HepG2 (cell line): ENCODE data around the gene ASB16. TPM values are rescaled to one million over a fixed set of nuclear protein-coding genes. Genes with fewer than 3 reads are reported as not detected.
A peak's percentile ranks its signal among the peaks of the same experiment; 100 is the strongest.

Experiments used
- AKAP8 ChIP-seq: sonication (generic); formaldehyde crosslinking; IDR thresholded peaks from 2 replicates; pipeline ENCODE4 v1.5.1; 2020; ENCODE audit warnings: mild to moderate bottlenecking, missing genetic modification reagents
- ASH2L ChIP-seq: fragments of 300-600, 200-600 bp; sonication (generic); IDR thresholded peaks from 2 replicates; pipeline ENCODE4 v1.7.0; 2017; ENCODE audit warnings: low read depth, mild to moderate bottlenecking, moderate library complexity, mixed read lengths, low read length; ENCODE audit not compliant: insufficient read length
- CEBPZ ChIP-seq: IDR thresholded peaks from 2 replicates; pipeline ENCODE4 v1.6.1; 2012; ENCODE audit warnings: low read length, improper control_type of control experiment
- E2F2 ChIP-seq: sonication (generic); formaldehyde crosslinking; IDR thresholded peaks from 2 replicates; pipeline ENCODE4 v1.4.0; 2020; ENCODE audit warnings: missing genetic modification reagents, borderline replicate concordance
- ELF3 ChIP-seq: IDR thresholded peaks from 2 replicates; pipeline ENCODE4 v1.6.1; 2016; ENCODE audit warnings: missing genetic modification reagents, missing compliant biosample characterization
- GTF2F1 ChIP-seq: fragments of 150-350 bp; IDR thresholded peaks from 2 replicates; pipeline ENCODE4 v1.6.1; 2014; ENCODE audit warnings: low read length
- HBP1 ChIP-seq: IDR thresholded peaks from 2 replicates; pipeline ENCODE4 v1.6.1; 2016; ENCODE audit warnings: low read depth, control low read depth
- HCFC1 ChIP-seq: fragments of 150-350 bp; IDR thresholded peaks from 2 replicates; pipeline ENCODE4 v1.6.1; 2014; ENCODE audit warnings: low read depth, low read length
- LBX2 ChIP-seq: sonication (generic); formaldehyde crosslinking; IDR thresholded peaks from 2 replicates; pipeline ENCODE4 v1.5.0; 2020; ENCODE audit warnings: missing genetic modification reagents, mild to moderate bottlenecking, borderline replicate concordance
- MBD4 ChIP-seq: IDR thresholded peaks from 2 replicates; pipeline ENCODE4 v1.6.1; 2012; ENCODE audit warnings: low read length, inconsistent platforms, borderline replicate concordance
- NFIB ChIP-seq: sonication (generic); formaldehyde crosslinking; IDR thresholded peaks from 2 replicates; pipeline ENCODE4 v1.9.0; 2021; ENCODE audit warnings: missing genetic modification reagents, mild to moderate bottlenecking, borderline replicate concordance
- RNF2 ChIP-seq: fragments of 450-650 bp; conservative IDR thresholded peaks from 2 replicates; pipeline ENCODE4 v1.6.1; 2016; ENCODE audit warnings: low read depth
- SNAPC2 ChIP-seq: sonication (generic); formaldehyde crosslinking; IDR thresholded peaks from 2 replicates; pipeline ENCODE4 v1.8.1; 2022; ENCODE audit warnings: mild to moderate bottlenecking, missing genetic modification reagents
- ZBTB43 ChIP-seq: sonication (generic); formaldehyde crosslinking; conservative IDR thresholded peaks from 2 replicates; pipeline ENCODE4 v1.4.0; 2020; ENCODE audit warnings: missing genetic modification reagents
- ZFP41 ChIP-seq: sonication (generic); formaldehyde crosslinking; IDR thresholded peaks from 2 replicates; pipeline ENCODE4 v1.4.0; 2020; ENCODE audit warnings: mild to moderate bottlenecking, missing genetic modification reagents, borderline replicate concordance
- ZFP62 ChIP-seq: sonication (generic); formaldehyde crosslinking; IDR thresholded peaks from 2 replicates; pipeline ENCODE4 v1.4.0; 2020; ENCODE audit warnings: missing genetic modification reagents
- ZNF207 ChIP-seq: fragments of 450-650 bp; IDR thresholded peaks from 2 replicates; pipeline ENCODE4 v1.6.1; 2016; ENCODE audit warnings: antibody characterized with exemption, borderline replicate concordance
- ZNF230 ChIP-seq: sonication (generic); formaldehyde crosslinking; IDR thresholded peaks from 2 replicates; pipeline ENCODE4 v1.4.0; 2020; ENCODE audit warnings: mild to moderate bottlenecking, missing genetic modification reagents
- ZNF251 ChIP-seq: sonication (generic); formaldehyde crosslinking; IDR thresholded peaks from 2 replicates; pipeline ENCODE4 v1.9.0; 2021; ENCODE audit warnings: mild to moderate bottlenecking, missing genetic modification reagents
- ZNF274 ChIP-seq: sonication (generic); formaldehyde crosslinking; IDR thresholded peaks from 2 replicates; pipeline ENCODE4 v1.5.1; 2020; ENCODE audit warnings: mild to moderate bottlenecking, missing genetic modification reagents
- ZNF543 ChIP-seq: sonication (generic); formaldehyde crosslinking; IDR thresholded peaks from 2 replicates; pipeline ENCODE4 v1.4.0; 2020; ENCODE audit warnings: mild to moderate bottlenecking, missing genetic modification reagents
- ZNF570 ChIP-seq: sonication (generic); formaldehyde crosslinking; IDR thresholded peaks from 2 replicates; pipeline ENCODE4 v1.4.0; 2020; ENCODE audit warnings: mild to moderate bottlenecking, missing genetic modification reagents, borderline replicate concordance
- ZSCAN12 ChIP-seq: sonication (generic); formaldehyde crosslinking; IDR thresholded peaks from 2 replicates; pipeline ENCODE4 v1.9.0; 2021; ENCODE audit warnings: mild to moderate bottlenecking, missing genetic modification reagents
- polyA plus RNA-seq, 8 experiments: library from polyadenylated mRNA; depleted of rRNA in 3 of 8; stranded (reverse) in 7 of 8; unstranded in 1 of 8; fragments of >200 nt; fragmentation: Illumina TruSeq in 4 of 8; extraction: Trizol in 4 of 8; gene quantifications; 2 replicates each; pipeline versions ENCODE4 v1.2.1 to v1.2.3, GENCODE V29; 2011 to 2016; ENCODE audit warnings: low read depth in 4 of 8, missing spikeins in 1 of 8, mixed read lengths in 1 of 8; ENCODE audit not compliant: insufficient read depth in 1 of 8
- total RNA-seq, 5 experiments: library from RNA; depleted of rRNA; stranded (reverse); fragments of >200 nt; fragmentation: Illumina TruSeq; extraction: Trizol; gene quantifications; 2 replicates each; pipeline ENCODE4 v1.2.3, GENCODE V29; 2016; ENCODE audit warnings: low read depth in 1 of 5

Gene ASB16
- total and polyA plus RNA-seq, 2 of the 13 experiments (the other 11 are each of a cell fraction or from before 2014, with no cell fraction given): 0.07 TPM; not detected in 1

- TF ChIP-seq CEBPZ (no peak), NFIB (CRISPR knock-in tag) (no peak), ZNF570 (CRISPR knock-in tag) (no peak), ZNF543 (CRISPR knock-in tag) (peak; percentile 80; the same call in 1 of the 2 replicates), ZNF230 (CRISPR knock-in tag) (peak; percentile 74; the same call in 1 of the 2 replicates), ELF3 (CRISPR knock-in tag) (peak; percentile 50), ZBTB43 (0 out of 2 replicates have a peak, but pooled peaks have one; percentile 45), GTF2F1 (no peak; the same call in 1 of the 2 replicates), E2F2 (CRISPR knock-in tag) (peak; percentile 86; the same call in 1 of the 2 replicates), ZSCAN12 (no peak), ZFP62 (CRISPR knock-in tag) (no peak), HCFC1 (no peak; the same call in 1 of the 2 replicates), MBD4 (no peak), ZNF251 (peak; percentile 92; the same call in 1 of the 2 replicates), LBX2 (CRISPR knock-in tag) (no peak), SNAPC2 (CRISPR knock-in tag) (no peak), ZFP41 (CRISPR knock-in tag) (no peak), ZNF274 (CRISPR knock-in tag) (0 out of 2 replicates have a peak, but pooled peaks have one; percentile 60), HBP1 (CRISPR knock-in tag) (peak; percentile 78; the same call in 1 of the 2 replicates), ASH2L (peak; percentile 81), ZNF207 (no peak), RNF2 (0 out of 2 replicates have a peak, but pooled peaks have one; percentile 22), AKAP8 (no peak)
Observed at GRCh38 chr17:44123356-44124117, 47.0 kb upstream of the ASB16 start, which contains the start of gene HDAC5 (continued).
